Mucosa of stomach (tissue), 1 donor: Measurements from ENCODE around the gene EPB41L5.
"Not testable (repeated sequence)": the region's sequence is repeated elsewhere in the genome, so short reads cannot be mapped to it uniquely, and the experiment has no call there.

Experiments used
- H3K27me3 ChIP-seq: one replicate; pipeline ENCODE4 v1.7.0; 2013; ENCODE audit warnings: mild to moderate bottlenecking, low read length; ENCODE audit not compliant: control insufficient read depth, insufficient read depth
- H3K36me3 ChIP-seq: one replicate; pipeline ENCODE4 v1.7.0; 2013; ENCODE audit warnings: low read length; ENCODE audit not compliant: control insufficient read depth, insufficient read depth
- H3K4me1 ChIP-seq: one replicate; pipeline ENCODE4 v1.7.0; 2013; ENCODE audit warnings: mild to moderate bottlenecking, low read length; ENCODE audit not compliant: control insufficient read depth, insufficient read depth
- H3K4me3 ChIP-seq: one replicate; pipeline ENCODE4 v1.7.0; 2013; ENCODE audit warnings: low read length
- H3K9ac ChIP-seq: one replicate; pipeline ENCODE4 v1.7.0; 2013; ENCODE audit warnings: mild to moderate bottlenecking, low read length, moderate library complexity
- H3K9me3 ChIP-seq: one replicate; pipeline ENCODE4 v1.7.0; 2013; ENCODE audit warnings: mild to moderate bottlenecking, low read length, moderate library complexity; ENCODE audit not compliant: control insufficient read depth
- donor health status: Pancreatic carcinoma.

The EPB41L5 gene

DNA sequence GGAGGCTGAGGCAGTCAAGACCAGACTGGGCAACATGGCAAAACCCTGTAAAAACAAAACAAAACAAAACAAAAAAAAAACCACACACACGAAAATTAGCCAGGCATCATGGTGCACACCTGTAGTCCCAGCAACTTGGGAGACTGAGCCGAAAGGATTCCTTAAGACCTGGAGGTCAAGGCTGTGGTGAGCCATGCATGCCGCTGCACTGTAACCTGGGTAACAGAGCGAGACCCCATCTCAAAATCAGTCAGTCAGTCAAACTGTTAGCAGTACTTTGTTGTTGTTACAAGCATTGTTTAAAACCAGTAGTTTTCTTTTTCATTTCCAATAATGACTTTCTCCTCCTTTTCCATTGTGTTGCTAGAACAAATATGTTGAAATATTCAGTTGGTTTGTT lies 21.7 kb downstream of the EPB41L5 start:
- no peaks in the 10 kb centered on the region for H3K27me3 ChIP-seq
- no peak overlapping the region for H3K9ac ChIP-seq
- H3K4me3 ChIP-seq: no peak overlapping the region
- no peaks in the 10 kb centered on the region for H3K4me1 ChIP-seq
- H3K9me3 ChIP-seq: no peaks in the 10 kb centered on the region
- no peaks in the 10 kb centered on the region for H3K36me3 ChIP-seq

GRCh38 chr2:120036145-120036544 lies 23.3 kb downstream of the EPB41L5 start:
- Histone ChIP-seq H3K9ac (no peak overlapping the region), H3K4me3 (no peak overlapping the region), H3K27me3 (no peaks in the 10 kb centered on the region), H3K9me3 (no peaks in the 10 kb centered on the region), H3K36me3 (no peaks in the 10 kb centered on the region), H3K4me1 (no peaks in the 10 kb centered on the region)

DNA sequence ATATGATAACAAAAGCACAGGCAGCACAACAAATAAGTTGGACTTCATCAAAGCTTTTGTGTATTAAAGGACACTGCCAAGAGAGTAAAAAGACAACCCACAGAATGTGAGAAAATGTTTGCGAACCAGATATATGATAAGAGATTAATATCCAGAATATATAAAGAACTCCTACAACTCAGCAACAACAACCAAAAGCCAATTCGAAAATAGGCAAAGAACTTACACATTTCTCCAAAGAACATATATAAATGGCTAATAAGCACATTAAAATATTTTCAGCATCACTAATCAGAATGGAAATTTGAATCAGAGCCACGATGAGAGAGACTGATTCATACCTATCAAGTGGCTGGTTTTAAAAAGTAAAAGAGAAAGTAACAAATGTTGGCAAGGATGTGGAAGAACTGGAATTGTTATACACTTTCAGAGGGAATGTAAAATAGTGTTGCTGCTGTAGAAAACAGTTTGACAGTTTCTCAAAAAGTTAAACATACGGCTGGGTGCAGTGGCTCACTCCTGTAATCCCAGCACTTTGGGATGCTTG lies 25.2 kb downstream of the EPB41L5 start:
- Histone ChIP-seq H3K9me3 (no peaks in the 10 kb centered on the region), H3K4me3 (no peak overlapping the region)

DNA sequence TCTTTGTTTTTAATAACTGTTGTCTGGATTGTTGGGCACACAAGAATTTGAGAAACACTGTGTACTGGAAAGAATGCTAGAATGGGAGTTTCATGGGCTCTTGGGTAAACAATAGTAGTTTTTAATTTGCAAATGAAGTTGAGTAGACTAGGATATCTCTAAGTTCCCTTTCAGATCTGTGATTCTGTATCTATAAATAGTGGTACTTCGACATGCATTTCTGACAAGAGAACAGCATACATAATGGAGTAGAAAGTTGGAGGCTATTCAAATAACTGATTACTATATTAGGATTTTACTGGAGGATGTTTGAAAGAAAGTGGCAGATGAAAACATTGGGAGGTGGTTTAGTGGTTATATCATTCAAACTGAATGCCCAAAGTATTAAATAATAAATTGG lies 29.5 kb downstream of the EPB41L5 start:
- no peaks in the 10 kb centered on the region for H3K36me3 ChIP-seq
- H3K9ac ChIP-seq: no peak overlapping the region
- no peaks in the 10 kb centered on the region for H3K9me3 ChIP-seq
- H3K27me3 ChIP-seq: no peaks in the 10 kb centered on the region
- no peaks in the 10 kb centered on the region for H3K4me1 ChIP-seq
- H3K4me3 ChIP-seq: no peak overlapping the region

More for the DNA sequence above, 25.2 kb downstream of the EPB41L5 start:
- Histone ChIP-seq H3K9ac (no peak overlapping the region), H3K4me1 (no peaks in the 10 kb centered on the region), H3K36me3 (no peaks in the 10 kb centered on the region), H3K27me3 (no peaks in the 10 kb centered on the region)

DNA sequence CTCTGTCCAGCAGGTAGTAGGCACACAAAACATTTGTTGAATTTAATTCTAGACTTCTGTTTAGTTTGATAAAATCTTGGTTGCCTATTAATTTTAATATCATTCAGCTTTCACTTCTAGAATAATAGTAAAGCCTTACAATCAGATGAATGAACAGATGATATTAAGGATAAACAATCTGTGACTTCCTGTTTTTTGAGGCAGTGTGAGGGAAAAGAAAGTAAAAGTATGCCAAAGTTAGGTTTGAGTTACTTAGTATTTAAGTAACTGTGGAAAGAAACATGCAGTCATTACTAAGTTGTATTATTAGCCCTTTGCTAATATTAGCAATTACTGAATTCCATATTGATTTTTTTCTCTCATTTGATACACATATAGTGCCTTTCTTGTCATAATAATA lies 31.5 kb downstream of the EPB41L5 start:
- Histone ChIP-seq H3K4me1 (no peaks in the 10 kb centered on the region), H3K9ac (no peak overlapping the region), H3K4me3 (no peak overlapping the region), H3K36me3 (no peaks in the 10 kb centered on the region), H3K9me3 (no peaks in the 10 kb centered on the region), H3K27me3 (no peaks in the 10 kb centered on the region)

DNA sequence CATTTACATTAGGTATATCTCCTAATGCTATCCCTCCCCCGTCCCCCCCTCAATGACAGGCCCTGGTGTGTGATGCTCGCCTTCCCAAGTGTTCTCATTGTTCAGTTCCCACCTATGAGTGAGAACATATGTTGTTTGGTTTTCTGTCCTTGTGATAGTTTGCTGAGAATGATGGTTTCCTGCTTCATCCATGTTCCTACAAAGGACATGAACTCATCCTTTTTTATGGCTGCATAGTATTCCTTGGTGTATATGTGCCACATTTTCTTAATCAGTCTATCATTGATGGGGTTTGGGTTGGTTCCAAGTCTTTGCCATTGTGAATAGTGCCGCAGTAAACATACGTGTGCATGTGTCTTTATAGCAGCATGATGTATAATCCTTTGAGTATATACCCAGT lies 32.9 kb downstream of the EPB41L5 start:
- H3K9ac ChIP-seq, H3K9me3 ChIP-seq, H3K4me1 ChIP-seq, H3K27me3 ChIP-seq, H3K4me3 ChIP-seq, H3K36me3 ChIP-seq: not testable (repeated sequence)

DNA sequence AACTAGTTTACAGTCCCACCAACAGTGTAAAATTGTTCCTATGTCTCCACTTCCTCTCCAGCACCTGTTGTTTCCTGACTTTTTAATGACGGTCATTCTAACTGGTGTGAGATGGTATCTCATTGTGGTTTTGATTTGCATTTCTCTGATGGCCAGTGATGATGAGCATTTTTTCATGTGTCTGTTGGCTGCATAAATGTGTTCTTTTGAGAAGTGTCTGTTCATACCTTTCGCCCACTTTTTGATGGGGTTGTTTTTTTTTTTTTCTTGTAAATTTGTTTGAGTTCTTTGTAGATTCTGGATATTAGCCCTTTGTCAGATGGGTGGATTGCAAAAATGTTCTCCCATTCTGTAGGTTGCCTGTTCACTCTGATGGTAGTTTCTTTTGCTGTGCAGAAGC lies 33.4 kb downstream of the EPB41L5 start:
- not testable (repeated sequence) for H3K9ac ChIP-seq, H3K9me3 ChIP-seq, H3K27me3 ChIP-seq, H3K4me3 ChIP-seq, H3K36me3 ChIP-seq, H3K4me1 ChIP-seq

GRCh38 chr2:120052597-120052996 lies 39.7 kb downstream of the EPB41L5 start:
- H3K9me3 ChIP-seq: no peaks in the 10 kb centered on the region
- H3K4me1 ChIP-seq: no peaks in the 10 kb centered on the region
- no peaks in the 10 kb centered on the region for H3K36me3 ChIP-seq
- no peak overlapping the region for H3K9ac ChIP-seq
- no peaks in the 10 kb centered on the region for H3K27me3 ChIP-seq
- H3K4me3 ChIP-seq: no peak overlapping the region

DNA sequence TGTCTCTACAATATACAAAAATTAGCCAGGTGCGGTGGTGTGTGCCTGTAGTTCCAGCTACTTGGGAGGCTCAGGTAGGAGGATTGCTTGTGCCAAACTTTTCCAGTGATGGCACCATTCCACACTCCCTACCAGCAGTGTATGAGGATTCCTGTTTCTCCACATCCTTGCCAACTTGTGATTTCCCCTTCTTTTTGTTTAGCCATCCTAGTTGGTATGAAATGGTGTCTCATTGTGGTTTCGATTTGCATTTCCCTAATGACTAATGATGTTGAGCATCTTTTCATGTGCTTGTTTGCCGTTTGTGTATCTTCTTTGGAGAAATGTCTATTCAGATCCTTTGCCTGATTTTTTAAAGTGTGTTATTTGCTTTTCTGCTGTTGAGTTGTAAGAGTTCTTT lies 41.0 kb downstream of the EPB41L5 start:
- no peak overlapping the region for H3K9ac ChIP-seq
- no peaks in the 10 kb centered on the region for H3K9me3 ChIP-seq
- no peak overlapping the region for H3K4me3 ChIP-seq
- H3K27me3 ChIP-seq: no peaks in the 10 kb centered on the region
- H3K36me3 ChIP-seq: no peaks in the 10 kb centered on the region
- H3K4me1 ChIP-seq: no peaks in the 10 kb centered on the region

DNA sequence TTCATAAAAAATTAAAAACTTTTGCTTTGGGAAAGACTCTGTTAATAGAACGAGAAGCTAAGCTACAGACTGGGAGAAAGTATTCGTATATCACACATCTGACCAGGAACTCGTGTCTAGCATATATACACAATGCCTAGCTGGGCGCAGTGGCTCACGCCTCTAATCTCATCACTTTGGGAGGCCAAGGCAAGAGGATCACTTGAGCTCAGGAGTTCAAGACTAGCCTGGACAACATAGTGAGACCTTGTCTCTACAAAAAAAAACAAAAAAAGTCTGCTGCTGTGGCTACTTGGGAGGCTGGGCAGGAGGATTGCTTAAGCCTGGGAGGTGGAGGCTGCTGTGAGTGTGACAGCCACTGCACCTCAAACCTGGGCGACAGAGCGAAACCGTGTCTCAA lies 46.6 kb downstream of the EPB41L5 start:
- Histone ChIP-seq H3K9me3 (no peaks in the 10 kb centered on the region), H3K27me3 (no peaks in the 10 kb centered on the region), H3K9ac (no peak overlapping the region), H3K36me3 (no peaks in the 10 kb centered on the region), H3K4me1 (no peaks in the 10 kb centered on the region), H3K4me3 (no peak overlapping the region)

GRCh38 chr2:120060088-120060623 lies 47.3 kb downstream of the EPB41L5 start:
- no peaks in the 10 kb centered on the region for H3K9me3 ChIP-seq
- no peak overlapping the region for H3K4me3 ChIP-seq
- H3K27me3 ChIP-seq: no peaks in the 10 kb centered on the region
- H3K4me1 ChIP-seq: no peaks in the 10 kb centered on the region
- no peaks in the 10 kb centered on the region for H3K36me3 ChIP-seq
- no peak overlapping the region for H3K9ac ChIP-seq

GRCh38 chr2:120064664-120065063 lies 51.8 kb downstream of the EPB41L5 start:
- H3K4me3 ChIP-seq: no peak overlapping the region
- no peaks in the 10 kb centered on the region for H3K27me3 ChIP-seq
- H3K4me1 ChIP-seq: peaks cover 17% of the 10 kb centered on the region

More at GRCh38 chr2:120064664-120065063, 51.8 kb downstream of the EPB41L5 start:
- H3K9ac ChIP-seq: no peak overlapping the region
- H3K36me3 ChIP-seq: no peaks in the 10 kb centered on the region
- H3K9me3 ChIP-seq: no peaks in the 10 kb centered on the region
